Stimulated activated CD4-positive, alpha-beta T cell treated with anti-CD3 and anti-CD28 coated beads, Interleukin-12 subunit alpha, Interleukin-12 subunit beta, amount 100 ng/mL, for 4 hours (primary cell): Measurements from ENCODE around the gene TJP2.
"Not testable (repeated sequence)": the region's sequence is repeated elsewhere in the genome, so short reads cannot be mapped to it uniquely, and the experiment has no call there.

Experiments
- DNase-seq: peaks from one replicate; pipeline ENCODE4 v3.0.0-alpha.2; 2020

Gene TJP2

GRCh38 chr9:69297300-69297980 is 123.4 kb downstream of the TJP2 start:
- no peak for DNase-seq

- DNase-seq: no peak
Observed at GRCh38 chr9:69299315-69299714, 125.2 kb downstream of the TJP2 start.

- no peak for DNase-seq
Observed at GRCh38 chr9:69299826-69300225, 125.7 kb downstream of the TJP2 start.

GRCh38 chr9:69303331-69303730 is 129.3 kb downstream of the TJP2 start:
- DNase-seq: no peak

DNA sequence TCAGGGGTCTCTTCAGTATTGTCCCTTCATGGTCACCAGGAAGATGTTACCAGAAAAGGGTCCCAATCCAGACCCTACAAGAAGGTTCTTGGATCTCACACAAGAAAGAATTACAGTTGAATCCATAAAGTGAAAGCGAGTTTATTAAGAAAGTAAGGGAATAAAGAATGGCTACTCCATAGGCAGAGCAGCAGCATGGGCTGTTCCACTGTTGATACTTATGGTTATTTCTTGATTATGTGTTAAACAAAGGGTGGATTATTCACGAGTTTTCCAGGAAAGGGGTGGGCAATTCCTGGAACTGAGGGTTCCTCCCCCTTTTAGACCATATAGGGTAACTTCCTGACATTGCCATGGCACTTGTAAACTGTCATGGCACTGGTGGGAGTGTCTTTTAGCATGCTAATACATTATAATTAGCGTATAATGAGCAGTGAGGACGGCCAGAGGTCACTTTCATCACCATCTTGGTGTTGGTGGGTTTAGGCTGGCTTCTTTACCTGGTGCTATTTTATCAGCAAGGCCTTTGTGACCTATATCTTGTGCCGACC is 132.9 kb downstream of the TJP2 start:
- DNase-seq: not testable (repeated sequence)

- DNase-seq: no peak
Observed at GRCh38 chr9:69307446-69308205, 133.5 kb downstream of the TJP2 start.

GRCh38 chr9:69308206-69308931 is 134.3 kb downstream of the TJP2 start:
- DNase-seq: no peak

DNA sequence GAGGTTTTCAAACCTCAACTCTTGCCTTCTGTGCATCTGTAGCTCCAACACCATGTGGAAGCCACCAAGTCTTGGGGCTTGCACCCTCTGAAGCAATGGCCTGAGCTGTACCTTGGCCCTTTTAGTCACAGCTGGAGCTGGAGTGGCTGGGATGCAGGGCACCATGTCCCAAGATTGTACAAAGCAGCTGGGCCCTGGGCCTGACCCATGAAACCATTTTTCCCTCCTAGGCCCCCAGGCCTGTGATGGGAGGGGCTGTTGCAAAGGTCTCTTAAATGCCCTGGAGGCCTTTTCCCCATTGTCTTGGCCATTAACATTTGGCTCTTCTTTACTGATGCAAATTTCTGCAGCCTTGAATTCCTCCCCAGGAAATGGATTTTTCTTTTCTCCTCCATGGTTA is 139.1 kb downstream of the TJP2 start:
- no peak for DNase-seq

- no peak for DNase-seq
Observed at GRCh38 chr9:69314547-69314946, 140.5 kb downstream of the TJP2 start.

- DNase-seq: no peak
Observed at GRCh38 chr9:69317081-69317480, 143.0 kb downstream of the TJP2 start.

GRCh38 chr9:69317894-69318293 is 143.8 kb downstream of the TJP2 start:
- DNase-seq: no peak

DNA sequence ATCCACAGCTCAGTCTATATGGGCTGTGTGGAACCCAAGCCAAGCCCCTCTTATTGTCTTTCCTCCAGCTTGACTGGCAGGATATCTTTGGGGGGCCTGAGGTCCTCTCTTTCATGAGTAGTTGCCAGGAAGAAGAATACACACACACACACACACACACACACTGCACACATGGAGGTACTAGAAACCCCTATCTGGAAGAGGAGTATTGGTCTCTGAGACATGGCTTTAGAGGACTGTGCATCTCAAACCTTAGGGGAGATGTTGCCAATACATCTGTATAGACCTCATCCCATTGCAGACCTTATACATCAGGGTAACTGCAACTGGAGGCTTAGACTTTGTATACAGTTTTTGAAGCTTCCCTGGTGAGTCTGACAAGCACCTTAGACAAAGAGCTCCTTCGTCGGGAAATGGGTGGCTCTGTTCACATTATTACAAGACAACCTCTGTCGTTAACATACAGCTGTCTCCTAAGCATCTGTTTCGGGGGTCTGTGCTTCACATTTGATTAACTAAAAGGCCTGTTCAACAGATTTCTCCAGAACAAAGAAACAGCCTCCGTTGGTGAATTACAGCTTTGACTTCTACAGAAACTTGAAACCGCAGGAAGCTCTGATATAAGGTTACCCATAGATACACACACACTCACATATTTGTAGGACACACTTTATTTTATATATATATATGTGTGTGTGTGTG is 145.4 kb downstream of the TJP2 start:
- no peak for DNase-seq

GRCh38 chr9:69322256-69322655 is 148.2 kb downstream of the TJP2 start:
- no peak for DNase-seq

DNA sequence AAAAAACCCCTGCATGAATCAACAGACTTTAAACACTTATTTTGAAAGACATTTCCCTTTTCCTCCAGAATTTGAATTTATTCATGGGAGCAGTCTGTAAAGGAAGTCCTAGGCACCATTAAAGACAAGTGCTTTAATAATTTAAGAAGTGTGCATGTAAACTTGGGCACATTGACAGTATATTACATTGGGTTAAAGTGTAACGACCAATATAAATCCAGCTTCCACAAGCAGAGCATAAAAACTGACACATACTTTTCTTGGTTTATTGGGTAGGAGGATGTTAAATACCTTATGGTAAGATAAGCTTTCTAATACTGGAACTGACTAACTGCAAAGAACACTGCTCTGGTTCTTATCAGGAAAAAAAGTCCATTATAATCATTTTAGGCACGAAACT is 149.8 kb downstream of the TJP2 start:
- DNase-seq: no peak
